Neural cell (in vitro differentiated cells): ENCODE results near the gene ATXN1L.

Experiments
- EP300 ChIP-seq: fragments of 450-650 bp; conservative IDR thresholded peaks from 2 replicates; pipeline ENCODE4 v1.6.1; 2014; ENCODE audit warnings: antibody characterized with exemption, mild to moderate bottlenecking, moderate library complexity; ENCODE audit not compliant: poor library complexity, severe bottlenecking
- MXI1 ChIP-seq: fragments of 450-650 bp; conservative IDR thresholded peaks from 2 replicates; pipeline ENCODE4 v1.6.1; 2014; ENCODE audit warnings: antibody characterized with exemption, mild to moderate bottlenecking; ENCODE audit not compliant: poor library complexity, severe bottlenecking
- POLR2AphosphoS5 ChIP-seq: IDR thresholded peaks from 2 replicates; pipeline ENCODE4 v1.6.1; 2012
- RAD21 ChIP-seq: fragments of 450-650 bp; conservative IDR thresholded peaks from 2 replicates; pipeline ENCODE4 v1.6.1; 2014; ENCODE audit warnings: antibody characterized with exemption, mild to moderate bottlenecking, moderate library complexity
- REST ChIP-seq: IDR thresholded peaks from 2 replicates; pipeline ENCODE4 v1.6.1; 2012; ENCODE audit warnings: borderline replicate concordance
- SMC3 ChIP-seq: fragments of 450-650 bp; conservative IDR thresholded peaks from 2 replicates; pipeline ENCODE4 v1.6.1; 2014; ENCODE audit warnings: antibody characterized with exemption, mild to moderate bottlenecking, moderate library complexity; ENCODE audit not compliant: poor library complexity
- TF ChIP-seq, protein P1 (sequence below): fragments of 450-650 bp; IDR thresholded peaks from 2 replicates; pipeline ENCODE4 v1.5.1; 2014; ENCODE audit warnings: antibody characterized with exemption, mild to moderate bottlenecking, moderate library complexity; ENCODE audit not compliant: poor library complexity, severe bottlenecking

DNA sequence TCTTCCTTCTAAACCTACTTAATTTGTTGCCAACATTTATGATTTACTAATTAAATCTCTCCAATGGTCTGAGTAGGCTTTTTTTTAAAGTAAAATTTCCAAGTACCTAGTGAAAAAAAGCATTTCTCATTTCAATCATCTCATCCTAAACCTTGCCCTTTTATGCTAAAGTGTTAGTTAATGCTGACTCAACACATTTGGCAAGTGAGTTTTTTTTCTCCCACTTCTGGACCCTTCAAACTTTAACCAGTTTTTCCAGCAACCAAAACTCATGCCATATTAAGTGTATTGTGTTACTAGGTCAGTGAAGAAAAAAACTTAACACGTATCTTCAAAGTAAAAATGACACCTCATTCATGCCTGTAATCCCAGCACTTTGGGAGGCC lies 42.5 kb upstream of the ATXN1L start:
- TF ChIP-seq POLR2AphosphoS5 (no peak), SMC3 (no peak), REST (no peak), EP300 (no peak), RAD21 (no peak), MXI1 (no peak)
- TF ChIP-seq, protein P1, sequence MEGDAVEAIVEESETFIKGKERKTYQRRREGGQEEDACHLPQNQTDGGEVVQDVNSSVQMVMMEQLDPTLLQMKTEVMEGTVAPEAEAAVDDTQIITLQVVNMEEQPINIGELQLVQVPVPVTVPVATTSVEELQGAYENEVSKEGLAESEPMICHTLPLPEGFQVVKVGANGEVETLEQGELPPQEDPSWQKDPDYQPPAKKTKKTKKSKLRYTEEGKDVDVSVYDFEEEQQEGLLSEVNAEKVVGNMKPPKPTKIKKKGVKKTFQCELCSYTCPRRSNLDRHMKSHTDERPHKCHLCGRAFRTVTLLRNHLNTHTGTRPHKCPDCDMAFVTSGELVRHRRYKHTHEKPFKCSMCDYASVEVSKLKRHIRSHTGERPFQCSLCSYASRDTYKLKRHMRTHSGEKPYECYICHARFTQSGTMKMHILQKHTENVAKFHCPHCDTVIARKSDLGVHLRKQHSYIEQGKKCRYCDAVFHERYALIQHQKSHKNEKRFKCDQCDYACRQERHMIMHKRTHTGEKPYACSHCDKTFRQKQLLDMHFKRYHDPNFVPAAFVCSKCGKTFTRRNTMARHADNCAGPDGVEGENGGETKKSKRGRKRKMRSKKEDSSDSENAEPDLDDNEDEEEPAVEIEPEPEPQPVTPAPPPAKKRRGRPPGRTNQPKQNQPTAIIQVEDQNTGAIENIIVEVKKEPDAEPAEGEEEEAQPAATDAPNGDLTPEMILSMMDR, result no peak
